ENCODE results near the gene TMX1. TPM values are rescaled to one million over a fixed set of nuclear protein-coding genes. Genes with fewer than 3 reads are reported as not detected.

TMX1 gene
- total and polyA plus RNA-seq, 2 of the 8 experiments (the other 6 are each of a cell fraction or from before 2014, with no cell fraction given) = 26.6 to 84.0 TPM

DNA sequence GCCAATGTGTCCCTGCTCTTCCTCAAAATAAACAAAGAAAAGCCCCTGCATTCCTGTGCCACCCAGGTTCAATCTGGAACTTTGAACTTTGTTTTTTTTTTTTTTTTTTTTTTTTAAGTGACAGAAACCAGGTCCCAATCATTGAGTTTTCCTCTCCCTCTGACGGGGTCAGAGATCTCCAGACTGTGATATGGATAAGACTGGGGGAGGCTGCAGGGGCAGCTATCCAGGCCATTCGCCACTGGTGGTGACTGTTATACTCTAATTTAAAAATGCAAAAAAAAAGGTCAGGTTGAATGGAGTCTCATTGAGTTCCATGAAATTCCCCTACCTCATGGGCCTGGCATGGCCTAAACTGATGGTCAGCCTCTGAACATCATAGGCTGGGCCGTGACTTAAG lies 57.0 kb downstream of the TMX1 start (continued):
- TF ChIP-seq SIN3A (conservative IDR thresholded peaks at IDR 0.05 in 1 of 2, IDR thresholded peaks at IDR 0.05 in 1 of 2; ENCODE audit: low read depth in 1 of 2, low read length in 2 of 2) (no peak), RBBP5 (IDR thresholded peaks at IDR 0.05; ENCODE audit: borderline replicate concordance, low read depth, low read length) (no peak), BRCA1 (IDR thresholded peaks at IDR 0.05; ENCODE audit: low read depth, low read length) (no peak), HDAC6 (IDR thresholded peaks at IDR 0.05; ENCODE audit: low read depth, low read length) (no peak), POLR2A (IDR thresholded peaks at IDR 0.05; ENCODE audit: control extremely low read depth in 1 of 2, low read depth in 2 of 2, low read length in 2 of 2) (no peak), POU5F1 (IDR thresholded peaks at IDR 0.05; ENCODE audit: low read depth, low read length) (no peak), EP300 (IDR thresholded peaks at IDR 0.05; ENCODE audit: borderline replicate concordance in 1 of 2, low read depth in 2 of 2, low read length in 2 of 2) (no peak)

All from H1 (cell line).